PFSK-1 (cell line): ENCODE measurements around the gene TNIP2.

Experiments
- FOXP2 ChIP-seq: optimal IDR thresholded peaks from 2 replicates; pipeline ENCODE3; 2011; ENCODE audit warnings: borderline replicate concordance, control low read depth, inconsistent platforms; ENCODE audit not compliant: insufficient read depth; ENCODE audit errors: extremely low read length, extremely low read depth
- POLR2AphosphoS5 ChIP-seq: IDR thresholded peaks from 2 replicates; pipeline ENCODE4 v1.6.1; 2012; ENCODE audit warnings: low read depth, mild to moderate bottlenecking, control low read depth, low read length, moderate library complexity
- SIN3A ChIP-seq: IDR thresholded peaks from 2 replicates; pipeline ENCODE4 v1.6.1; 2012; ENCODE audit warnings: mild to moderate bottlenecking, low read length, moderate library complexity, borderline replicate concordance; ENCODE audit not compliant: insufficient read depth
- TAF1 ChIP-seq: IDR thresholded peaks from 2 replicates; pipeline ENCODE4 v1.6.1; 2012; ENCODE audit warnings: low read length, control low read depth, borderline replicate concordance; ENCODE audit not compliant: insufficient read depth
- TF ChIP-seq, protein P1 (sequence below), 2 experiments: IDR thresholded peaks; 2 replicates each; pipeline versions ENCODE4 v1.6.1 to v1.8.0; 2011 to 2012; ENCODE audit warnings: low read depth in 2 of 2, low read length in 2 of 2, control low read depth in 1 of 2, inconsistent platforms in 1 of 2, mild to moderate bottlenecking in 1 of 2, moderate library complexity in 1 of 2; ENCODE audit not compliant: insufficient read depth in 1 of 2

Gene TNIP2

DNA sequence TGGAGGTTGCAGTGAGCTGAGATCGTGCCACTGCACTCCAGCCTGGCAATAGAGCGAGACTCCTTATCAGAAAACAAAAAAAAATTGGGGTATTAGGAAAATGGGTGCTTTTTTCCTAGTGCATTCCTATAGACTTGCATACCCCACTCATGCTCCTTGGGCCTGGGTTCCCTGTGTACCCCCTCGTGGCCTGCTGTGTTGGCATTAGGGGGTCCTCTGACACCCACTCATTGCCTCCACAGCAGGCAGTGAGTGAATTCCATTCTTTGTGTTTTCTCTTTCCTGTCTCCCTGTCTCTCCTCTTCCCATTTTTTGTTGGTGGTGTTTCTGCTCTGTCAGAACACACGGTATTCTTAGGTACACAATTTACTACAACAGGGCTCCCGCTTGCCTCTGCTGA, 42.8 kb downstream of the TNIP2 start:
- TF ChIP-seq, protein P1, sequence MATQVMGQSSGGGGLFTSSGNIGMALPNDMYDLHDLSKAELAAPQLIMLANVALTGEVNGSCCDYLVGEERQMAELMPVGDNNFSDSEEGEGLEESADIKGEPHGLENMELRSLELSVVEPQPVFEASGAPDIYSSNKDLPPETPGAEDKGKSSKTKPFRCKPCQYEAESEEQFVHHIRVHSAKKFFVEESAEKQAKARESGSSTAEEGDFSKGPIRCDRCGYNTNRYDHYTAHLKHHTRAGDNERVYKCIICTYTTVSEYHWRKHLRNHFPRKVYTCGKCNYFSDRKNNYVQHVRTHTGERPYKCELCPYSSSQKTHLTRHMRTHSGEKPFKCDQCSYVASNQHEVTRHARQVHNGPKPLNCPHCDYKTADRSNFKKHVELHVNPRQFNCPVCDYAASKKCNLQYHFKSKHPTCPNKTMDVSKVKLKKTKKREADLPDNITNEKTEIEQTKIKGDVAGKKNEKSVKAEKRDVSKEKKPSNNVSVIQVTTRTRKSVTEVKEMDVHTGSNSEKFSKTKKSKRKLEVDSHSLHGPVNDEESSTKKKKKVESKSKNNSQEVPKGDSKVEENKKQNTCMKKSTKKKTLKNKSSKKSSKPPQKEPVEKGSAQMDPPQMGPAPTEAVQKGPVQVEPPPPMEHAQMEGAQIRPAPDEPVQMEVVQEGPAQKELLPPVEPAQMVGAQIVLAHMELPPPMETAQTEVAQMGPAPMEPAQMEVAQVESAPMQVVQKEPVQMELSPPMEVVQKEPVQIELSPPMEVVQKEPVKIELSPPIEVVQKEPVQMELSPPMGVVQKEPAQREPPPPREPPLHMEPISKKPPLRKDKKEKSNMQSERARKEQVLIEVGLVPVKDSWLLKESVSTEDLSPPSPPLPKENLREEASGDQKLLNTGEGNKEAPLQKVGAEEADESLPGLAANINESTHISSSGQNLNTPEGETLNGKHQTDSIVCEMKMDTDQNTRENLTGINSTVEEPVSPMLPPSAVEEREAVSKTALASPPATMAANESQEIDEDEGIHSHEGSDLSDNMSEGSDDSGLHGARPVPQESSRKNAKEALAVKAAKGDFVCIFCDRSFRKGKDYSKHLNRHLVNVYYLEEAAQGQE (IDR thresholded peaks at IDR 0.05; ENCODE audit: insufficient read depth in 1 of 2, low read depth in 2 of 2, low read length in 2 of 2) = no peak
- TF ChIP-seq TAF1 (no peak), POLR2AphosphoS5 (no peak), FOXP2 (no peak), SIN3A (no peak)

DNA sequence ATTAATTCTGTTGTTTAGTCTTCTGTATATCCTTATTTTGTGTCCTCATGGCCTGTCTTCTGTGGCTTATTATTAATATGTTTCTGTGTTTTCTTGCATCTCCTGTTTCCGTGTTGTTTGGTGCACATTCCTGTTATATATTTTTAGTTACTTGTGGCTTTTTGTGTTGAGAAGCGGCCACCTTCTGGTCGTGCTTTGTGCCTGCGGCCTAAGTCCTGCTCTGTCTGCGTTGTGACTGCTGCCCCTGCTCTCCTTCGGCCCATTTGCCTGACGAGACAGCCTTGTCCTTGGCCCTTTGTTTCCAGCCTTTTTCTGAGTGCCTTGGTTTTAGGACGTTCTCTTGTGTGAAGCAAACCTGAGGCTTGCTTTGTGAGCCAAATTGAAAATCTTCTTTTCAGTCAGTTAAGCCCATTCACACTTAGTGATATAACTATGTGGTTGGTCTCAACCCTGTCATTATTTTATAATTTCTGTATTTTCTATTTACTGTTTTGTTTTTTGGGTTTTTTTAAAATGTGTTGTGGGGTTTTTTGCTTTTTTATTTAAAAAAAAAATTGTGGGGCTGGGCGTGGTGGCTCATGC, 43.8 kb downstream of the TNIP2 start:
- TF ChIP-seq, protein P1 (IDR thresholded peaks at IDR 0.05; ENCODE audit: insufficient read depth in 1 of 2, low read depth in 2 of 2, low read length in 2 of 2) = no peak
- TF ChIP-seq SIN3A = no peak
- TF ChIP-seq FOXP2 = no peak
- no peak for TF ChIP-seq TAF1
- TF ChIP-seq POLR2AphosphoS5 = no peak

DNA sequence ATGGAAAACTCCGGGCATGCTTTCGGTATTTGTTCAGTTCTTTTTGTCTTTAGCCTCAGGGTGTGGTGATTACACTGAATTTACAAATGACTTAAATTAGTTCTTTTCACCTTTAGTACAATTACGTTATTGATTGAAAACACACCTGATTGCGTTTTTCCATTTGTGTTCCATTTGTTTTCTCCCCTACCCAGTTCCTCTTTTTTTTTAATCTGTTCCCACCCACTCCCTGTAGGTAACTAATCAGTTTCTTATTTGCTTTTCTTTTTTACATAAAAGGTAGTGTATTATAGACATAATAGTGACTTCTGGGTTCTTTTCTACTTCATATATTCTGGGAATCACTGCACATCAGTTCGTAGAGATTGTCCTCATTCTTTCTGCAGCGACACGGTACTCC, 53.4 kb downstream of the TNIP2 start:
- TF ChIP-seq TAF1 (no peak), POLR2AphosphoS5 (no peak), SIN3A (no peak), FOXP2 (no peak)
- TF ChIP-seq, protein P1 (IDR thresholded peaks at IDR 0.05; ENCODE audit: insufficient read depth in 1 of 2, low read depth in 2 of 2, low read length in 2 of 2) = no peak

DNA sequence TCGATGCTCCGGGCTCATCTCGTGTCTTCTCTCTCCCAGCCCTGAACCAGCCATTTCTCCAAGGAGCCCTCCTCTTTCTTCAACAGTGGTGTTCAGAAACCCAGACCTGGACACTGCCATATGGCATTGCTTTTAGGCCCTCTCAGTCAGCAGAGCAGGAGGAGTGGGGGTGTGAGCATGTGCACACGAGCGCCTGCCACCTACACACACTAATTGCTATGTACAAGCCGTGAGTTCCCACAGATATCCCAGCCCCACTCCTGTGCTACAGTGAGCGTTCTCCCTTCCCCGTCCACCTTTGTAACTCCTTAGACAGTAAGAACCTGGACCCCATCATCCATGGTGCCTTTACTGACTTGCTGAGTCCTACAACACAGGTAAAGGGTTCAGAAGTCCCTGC, 53.8 kb downstream of the TNIP2 start:
- TF ChIP-seq TAF1 = no peak
- no peak for TF ChIP-seq FOXP2
- no peak for TF ChIP-seq SIN3A
- TF ChIP-seq POLR2AphosphoS5 = no peak

DNA sequence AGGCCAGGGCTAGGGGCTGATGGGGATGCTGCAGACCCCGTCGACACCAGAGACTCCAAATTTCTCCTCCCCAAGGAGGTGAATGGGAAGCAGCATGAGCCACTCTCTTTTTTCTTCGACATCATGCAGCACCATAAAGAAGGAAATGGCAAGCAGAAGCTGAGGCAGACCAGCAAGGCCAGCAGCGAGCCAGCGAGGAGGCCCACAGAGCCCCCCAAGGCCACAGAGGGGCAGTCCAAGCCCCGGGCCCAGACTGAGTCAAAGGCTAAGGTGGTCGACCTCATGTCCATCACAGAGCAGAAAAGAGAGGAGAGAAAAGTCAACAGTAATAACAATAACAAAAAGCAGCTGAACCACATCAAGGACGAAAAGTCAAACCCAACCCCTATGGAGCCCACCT, 56.1 kb downstream of the TNIP2 start:
- TF ChIP-seq FOXP2 = no peak
- TF ChIP-seq, protein P1 (IDR thresholded peaks at IDR 0.05; ENCODE audit: insufficient read depth in 1 of 2, low read depth in 2 of 2, low read length in 2 of 2) = no peak
- TF ChIP-seq TAF1 = no peak
- no peak for TF ChIP-seq SIN3A
- TF ChIP-seq POLR2AphosphoS5 = no peak
